Lower lobe of right lung (tissue), 2 donors: ENCODE results near the gene UFSP1. TPM values are rescaled to one million over a fixed set of nuclear protein-coding genes. Genes with fewer than 3 reads are reported as not detected.
A peak's percentile ranks its signal among the peaks of the same experiment; 100 is the strongest.
"Not testable (repeated sequence)": the region's sequence is repeated elsewhere in the genome, so short reads cannot be mapped to it uniquely, and the experiment has no call there.

ENCODE experiments used
- ATAC-seq, 2 donors: fragments of 200-7000 bp; cut with Tn5 transposase; one replicate each; pipeline ENCODE4 v1.9.1; 2020 to 2022; ENCODE audit warnings: mild to moderate bottlenecking in 2 of 2, moderate library complexity in 2 of 2
- DNase-seq: peaks from one replicate; pipeline ENCODE4 v3.0.0-alpha.2; 2020
- H3K27ac ChIP-seq: fragments of 200-600 bp; one replicate; pipeline ENCODE4 v1.8.0; 2022
- H3K27me3 ChIP-seq: fragments of 200-600 bp; one replicate; pipeline ENCODE4 v1.8.0; 2022; ENCODE audit warnings: low read depth
- H3K36me3 ChIP-seq: fragments of 200-600 bp; one replicate; pipeline ENCODE4 v1.8.0; 2022; ENCODE audit warnings: mild to moderate bottlenecking
- H3K4me1 ChIP-seq: fragments of 200-600 bp; one replicate; pipeline ENCODE4 v1.8.0; 2022
- H3K4me3 ChIP-seq: fragments of 200-600 bp; one replicate; pipeline ENCODE4 v1.8.0; 2022; ENCODE audit warnings: mild to moderate bottlenecking
- H3K9me3 ChIP-seq: fragments of 200-600 bp; one replicate; pipeline ENCODE4 v1.8.0; 2022
- CTCF ChIP-seq: fragments of 200-600 bp; IDR thresholded peaks from one replicate; pipeline ENCODE4 v1.8.0; 2022; ENCODE audit warnings: antibody characterized with exemption, mild to moderate bottlenecking
- intact Hi-C: fragments of 100-400 bp; cut with DNase I; formaldehyde crosslinking; loops from one replicate; pipeline ENCODE4 v1.11.0; 2022
- total RNA-seq: library from RNA; stranded (reverse); fragmentation: NEBNext Ultra II Directional; extraction: Animal tissue kit (Norgen Biotek cat#: 25700); gene quantifications from one replicate; pipeline ENCODE4 v1.2.1, GENCODE V29; 2021
- donor health status: DM: no; HTN: yes; CAD: no; lungs with severe emphysema.

Gene UFSP1
- total RNA-seq, 1 donor from 2014 or later: 2.3 TPM

- no peaks in the 10 kb centered on the region for H3K9me3 ChIP-seq
- H3K27me3 ChIP-seq: no peaks in the 10 kb centered on the region
- no peak for TF ChIP-seq CTCF
- ATAC-seq (peak; percentile 29 to 66), DNase-seq (no peak)
- no peaks in the 10 kb centered on the region for H3K4me1 ChIP-seq
- no peak overlapping the region for H3K4me3 ChIP-seq
- intact Hi-C loops: no loop called here
- H3K27ac ChIP-seq: no peak overlapping the region
- no peaks in the 10 kb centered on the region for H3K36me3 ChIP-seq
Measured at GRCh38 chr7:100914879-100915447, 25.4 kb upstream of the UFSP1 start.

DNA sequence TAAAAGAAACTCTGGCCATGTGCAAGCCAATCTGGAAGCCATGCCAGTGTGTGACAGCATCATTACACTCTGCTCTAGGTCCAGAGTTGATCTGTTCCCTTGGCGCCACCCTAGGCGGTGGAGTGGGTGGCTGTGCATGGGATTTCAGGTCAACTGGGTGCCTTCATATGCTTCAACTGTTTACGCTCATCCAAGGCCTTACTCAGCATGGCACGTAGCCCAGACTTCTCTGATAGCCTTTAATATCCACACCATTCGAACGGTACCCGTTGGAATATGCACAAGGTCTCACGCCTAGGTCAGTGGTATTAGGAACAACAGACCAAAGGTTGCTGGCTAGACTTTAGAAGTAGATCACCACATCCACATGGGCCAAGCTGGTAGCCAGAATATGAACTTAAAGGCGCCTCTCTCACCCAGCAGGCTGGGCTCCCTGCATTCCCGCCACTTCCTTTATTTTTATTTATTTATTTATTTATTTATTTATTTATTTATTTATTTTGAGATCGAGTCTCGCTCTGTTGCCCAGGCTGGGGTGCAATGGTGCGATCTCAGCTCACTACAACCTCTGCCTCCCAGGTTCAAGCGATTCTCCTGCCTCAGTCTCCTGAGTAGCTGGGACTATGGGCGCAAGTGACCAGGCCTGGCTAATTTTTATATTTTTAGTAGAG lies 24.8 kb upstream of the UFSP1 start:
- no peak for DNase-seq
- no peaks in the 10 kb centered on the region for H3K27me3 ChIP-seq
- no peaks in the 10 kb centered on the region for H3K4me1 ChIP-seq
- no peak for ATAC-seq
- no peaks in the 10 kb centered on the region for H3K36me3 ChIP-seq
- H3K27ac ChIP-seq: no peak overlapping the region
- intact Hi-C loops: no loop called here
- H3K9me3 ChIP-seq: no peaks in the 10 kb centered on the region
- TF ChIP-seq CTCF: no peak
- H3K4me3 ChIP-seq: no peak overlapping the region

DNA sequence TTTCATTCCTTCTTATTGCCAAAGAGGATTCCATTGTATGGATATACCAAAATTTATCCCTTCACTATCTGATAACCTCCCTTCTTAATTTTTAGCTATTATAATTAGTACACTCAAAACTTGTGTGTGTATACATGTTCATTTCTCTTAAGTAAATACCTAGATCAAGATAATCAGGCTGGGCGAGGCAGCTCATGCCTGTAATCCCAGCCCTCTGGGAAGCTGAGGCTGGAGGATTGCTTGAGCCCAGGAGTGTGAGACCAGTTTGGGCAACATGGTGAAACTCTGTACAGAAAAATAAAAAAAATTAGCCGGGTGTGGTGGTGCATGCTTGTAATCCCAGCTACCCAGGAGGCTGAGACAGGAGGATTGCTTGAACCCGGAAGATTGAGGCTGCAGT lies 22.0 kb upstream of the UFSP1 start:
- no peak for TF ChIP-seq CTCF
- intact Hi-C loops: no loop called here
- no peaks in the 10 kb centered on the region for H3K36me3 ChIP-seq
- no peak overlapping the region for H3K27ac ChIP-seq
- no peaks in the 10 kb centered on the region for H3K9me3 ChIP-seq
- ATAC-seq (no peak), DNase-seq (no peak)
- no peaks in the 10 kb centered on the region for H3K27me3 ChIP-seq
- no peak overlapping the region for H3K4me3 ChIP-seq
- H3K4me1 ChIP-seq: no peaks in the 10 kb centered on the region

- DNase-seq, H3K9me3 ChIP-seq, intact Hi-C loops: not testable (repeated sequence)
Measured at GRCh38 chr7:100910443-100910842, 20.9 kb upstream of the UFSP1 start.

DNA sequence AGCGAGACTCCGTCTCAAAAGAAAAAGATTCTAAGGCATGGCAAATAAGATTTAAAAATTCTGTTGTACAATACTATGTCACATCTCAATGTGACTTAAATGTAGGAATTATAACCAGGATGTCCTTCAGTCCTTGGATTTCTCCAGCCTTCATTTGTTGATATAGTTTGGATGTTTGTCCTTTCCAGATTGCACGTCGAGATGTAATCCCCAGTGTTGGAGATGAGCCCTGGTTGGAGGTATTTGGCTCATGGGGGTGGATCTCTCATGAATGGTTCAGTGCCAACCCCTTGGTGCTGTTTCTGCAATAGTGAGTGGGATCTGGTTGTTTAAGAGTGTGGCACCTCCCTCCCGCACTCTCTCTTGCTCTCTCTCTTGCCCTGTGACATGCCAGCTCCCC lies 19.0 kb upstream of the UFSP1 start:
- TF ChIP-seq CTCF: no peak
- Histone ChIP-seq H3K4me1 (no peaks in the 10 kb centered on the region), H3K9me3 (no peaks in the 10 kb centered on the region), H3K36me3 (no peaks in the 10 kb centered on the region), H3K4me3 (no peak overlapping the region), H3K27ac (no peak overlapping the region), H3K27me3 (no peaks in the 10 kb centered on the region)
- no peak for DNase-seq
- ATAC-seq: no peak
- intact Hi-C loops: no loop called here

More at GRCh38 chr7:100910443-100910842, 20.9 kb upstream of the UFSP1 start:
- not testable (repeated sequence) for H3K36me3 ChIP-seq, H3K27me3 ChIP-seq, H3K4me3 ChIP-seq, H3K4me1 ChIP-seq, H3K27ac ChIP-seq
- ATAC-seq: peak; percentile 31 to 32

- no peak for TF ChIP-seq CTCF
- ATAC-seq: no peak
- Histone ChIP-seq H3K4me1 (no peaks in the 10 kb centered on the region), H3K4me3 (no peak overlapping the region), H3K27ac (no peak overlapping the region), H3K9me3 (no peaks in the 10 kb centered on the region), H3K27me3 (peaks cover 29% of the 10 kb centered on the region), H3K36me3 (no peaks in the 10 kb centered on the region)
- no peak for DNase-seq
- intact Hi-C loops: no loop called here
Measured at GRCh38 chr7:100902638-100903037, 13.1 kb upstream of the UFSP1 start.
